GM19455 (cell line): ENCODE measurements around the gene ADAP1.
A peak's percentile ranks its signal among the peaks of the same experiment; 100 is the strongest.
"Not testable (repeated sequence)": the region's sequence is repeated elsewhere in the genome, so short reads cannot be mapped to it uniquely, and the experiment has no call there.

Experiments
- ATAC-seq: cut with Tn5 transposase; IDR thresholded peaks from one replicate; pipeline ENCODE4 v1.9.1; 2021; ENCODE audit not compliant: unreplicated experiment

The ADAP1 gene

GRCh38 chr7:975702-976473 lies 21.4 kb upstream of the ADAP1 start:
- no peak for ATAC-seq

- ATAC-seq: peak; percentile 74
These were observed 20.6 kb upstream of the ADAP1 start, which contains the start of gene COX19 for GRCh38 chr7:974820-975681. Gene COX19, minus strand, starts transcription at chr7:975549. Its CDS starts 40 bp downstream, at chr7:975509.

GRCh38 chr7:974172-974571 lies 19.7 kb upstream of the ADAP1 start:
- ATAC-seq: no peak

GRCh38 chr7:973312-973711 lies 18.8 kb upstream of the ADAP1 start:
- ATAC-seq: no peak

GRCh38 chr7:972676-973309 lies 18.3 kb upstream of the ADAP1 start:
- no peak for ATAC-seq

GRCh38 chr7:972110-972509 lies 17.6 kb upstream of the ADAP1 start:
- ATAC-seq: no peak

GRCh38 chr7:970744-971143 lies 16.3 kb upstream of the ADAP1 start:
- ATAC-seq: no peak

- no peak for ATAC-seq
These were observed 14.9 kb upstream of the ADAP1 start for GRCh38 chr7:969403-969802.

GRCh38 chr7:968205-969105 lies 14.0 kb upstream of the ADAP1 start:
- ATAC-seq: no peak

GRCh38 chr7:967361-968082 lies 13.0 kb upstream of the ADAP1 start:
- no peak for ATAC-seq

GRCh38 chr7:966291-967069 lies 12.0 kb upstream of the ADAP1 start:
- no peak for ATAC-seq

GRCh38 chr7:964401-965231 lies 10.1 kb upstream of the ADAP1 start:
- no peak for ATAC-seq

GRCh38 chr7:963236-964078 lies 9.0 kb upstream of the ADAP1 start:
- no peak for ATAC-seq

GRCh38 chr7:962401-963081 lies 8.1 kb upstream of the ADAP1 start:
- ATAC-seq: no peak

- no peak for ATAC-seq
These were observed 7.3 kb upstream of the ADAP1 start for GRCh38 chr7:961546-962400.

- ATAC-seq: not testable (repeated sequence)
These were observed 6.5 kb upstream of the ADAP1 start for GRCh38 chr7:960972-961371.
